HPDE6-E6E7 (cell line): Measurements from ENCODE around the gene FILIP1L.
"Not testable (repeated sequence)": the region's sequence is repeated elsewhere in the genome, so short reads cannot be mapped to it uniquely, and the experiment has no call there.

Source experiments
- DNase-seq: peaks from one replicate; pipeline ENCODE4 v3.0.0; 2011; ENCODE audit warnings: missing footprints; ENCODE audit errors: extremely low spot score

The FILIP1L gene

DNA sequence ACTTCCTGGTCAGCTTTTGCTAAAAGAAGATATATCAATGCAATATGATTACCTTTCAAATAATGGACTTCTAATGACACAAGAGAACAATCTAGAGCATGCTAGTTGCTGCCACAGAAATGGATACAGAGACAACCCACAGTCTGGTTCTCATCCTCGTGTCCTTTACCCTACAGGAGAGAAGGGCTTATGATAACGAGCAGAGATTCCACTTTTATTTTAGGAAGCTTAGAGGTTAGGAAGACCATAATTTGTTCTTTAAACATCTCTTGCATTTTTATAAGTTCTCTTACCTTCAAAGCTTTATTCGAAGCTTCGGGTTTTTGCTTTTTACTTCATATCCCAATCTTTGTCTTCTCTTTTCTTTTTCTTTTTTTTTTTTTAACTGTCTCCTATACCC lies 39.1 kb downstream of the FILIP1L start:
- no peak for DNase-seq

DNA sequence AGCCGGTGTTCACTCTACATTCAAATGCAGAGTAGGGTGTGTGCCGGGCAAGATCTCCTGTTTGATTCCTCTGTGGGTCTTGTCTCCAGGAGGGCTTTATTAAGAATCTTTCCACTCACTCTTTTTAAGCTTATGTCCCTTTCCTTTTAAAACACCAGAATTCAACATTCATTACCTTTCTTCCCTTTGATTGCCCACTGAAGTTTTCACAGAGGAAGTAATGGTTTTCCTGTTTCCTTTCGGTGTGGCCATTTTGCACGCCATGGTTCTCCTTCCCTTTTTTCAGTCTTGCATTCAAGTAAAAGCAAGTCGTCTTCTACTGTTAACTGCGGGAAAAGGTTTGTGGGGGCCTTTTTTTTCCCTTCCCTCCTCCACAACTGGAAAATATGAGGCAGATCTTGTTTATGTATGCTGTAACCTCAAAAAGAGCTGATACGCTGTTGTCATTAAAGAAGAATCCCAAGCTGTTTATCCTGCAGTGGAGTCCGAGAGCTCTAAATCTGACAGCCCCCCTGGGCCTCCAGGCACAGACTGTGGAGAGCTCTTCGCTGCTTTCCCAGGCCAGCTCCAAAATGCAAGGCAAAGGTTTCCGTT lies 40.5 kb downstream of the FILIP1L start:
- DNase-seq, result no peak

DNA sequence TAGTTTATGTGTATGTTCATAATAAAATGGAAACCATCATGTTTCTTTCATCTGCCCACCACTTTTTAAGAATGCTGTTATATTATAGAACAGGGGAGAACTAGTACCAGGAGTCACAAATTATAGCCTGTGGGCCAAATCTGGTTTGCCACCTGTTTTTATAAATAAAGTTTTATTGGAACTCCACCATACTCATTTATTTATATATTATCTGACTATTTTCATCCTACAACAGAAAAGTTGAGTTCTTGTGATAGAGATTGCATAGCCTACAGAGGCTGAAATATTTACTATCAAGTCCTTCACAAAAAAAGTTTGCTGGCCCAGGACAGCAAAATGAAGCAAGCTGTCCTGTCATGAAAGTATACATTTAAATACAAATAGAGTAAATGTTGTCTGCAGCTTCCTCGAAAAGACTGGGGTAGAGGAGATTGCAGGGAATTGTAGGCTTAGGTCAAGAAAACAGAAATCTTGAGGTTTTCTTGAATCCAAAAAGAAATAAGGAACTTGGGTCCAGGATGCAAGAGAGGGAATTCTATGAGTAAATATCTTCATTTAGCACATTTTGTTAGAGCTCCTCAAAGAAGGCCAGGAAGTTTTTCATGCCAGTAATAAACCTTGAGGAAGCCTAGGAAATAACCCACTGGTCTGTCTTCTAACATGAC lies 41.1 kb downstream of the FILIP1L start:
- no peak for DNase-seq

DNA sequence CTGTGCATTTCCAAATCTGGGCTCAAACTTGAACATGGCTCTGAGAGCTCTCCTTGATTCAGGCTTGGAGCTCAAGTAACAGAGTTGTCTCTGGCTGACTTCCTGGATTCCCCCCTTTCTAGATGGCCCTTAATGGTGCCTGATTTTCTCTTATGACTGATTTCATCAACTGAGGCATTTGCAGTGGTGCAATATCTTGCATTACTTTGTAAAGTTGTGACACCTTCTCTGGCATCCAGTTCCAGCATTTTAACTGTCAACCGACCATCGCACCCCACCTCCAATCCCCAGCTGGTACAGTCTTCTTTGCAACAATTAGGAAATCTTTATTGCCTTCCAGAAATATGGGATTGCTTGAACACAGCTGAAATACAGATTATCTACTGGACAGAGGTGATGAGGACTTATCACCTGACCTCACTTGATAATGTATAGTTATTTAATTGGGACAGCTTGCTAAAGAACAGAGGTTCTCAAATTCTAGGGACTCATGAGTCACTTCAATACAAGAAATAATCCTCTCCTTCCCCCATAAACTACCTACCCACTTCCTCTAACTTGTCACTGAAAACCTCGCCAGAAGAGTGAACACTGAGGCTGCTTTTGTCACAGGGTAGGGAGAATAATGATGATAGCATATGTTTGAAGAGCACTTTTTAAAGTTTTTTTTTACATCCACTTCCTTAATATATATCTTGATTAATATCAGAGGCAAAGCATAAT lies 41.8 kb downstream of the FILIP1L start:
- DNase-seq, result no peak

DNA sequence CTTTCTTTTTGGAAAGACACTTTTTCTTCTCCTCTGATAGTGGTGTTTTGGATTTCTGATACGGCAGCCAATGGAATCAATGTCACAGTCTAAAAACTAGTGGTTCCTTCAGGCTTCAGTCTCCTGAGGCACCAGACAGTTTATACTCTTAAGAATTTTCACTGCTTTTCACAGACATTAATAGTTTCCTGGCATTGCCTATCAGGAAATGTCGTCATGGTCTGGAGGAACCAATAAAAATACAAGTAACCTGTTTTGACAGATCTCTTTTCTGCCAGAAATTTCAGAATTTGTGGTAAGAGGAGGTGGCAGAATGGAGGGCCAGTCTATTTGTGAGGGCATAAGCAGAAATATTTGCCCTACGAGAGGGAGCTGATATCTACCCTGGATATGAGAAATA lies 44.8 kb downstream of the FILIP1L start:
- no peak for DNase-seq

DNA sequence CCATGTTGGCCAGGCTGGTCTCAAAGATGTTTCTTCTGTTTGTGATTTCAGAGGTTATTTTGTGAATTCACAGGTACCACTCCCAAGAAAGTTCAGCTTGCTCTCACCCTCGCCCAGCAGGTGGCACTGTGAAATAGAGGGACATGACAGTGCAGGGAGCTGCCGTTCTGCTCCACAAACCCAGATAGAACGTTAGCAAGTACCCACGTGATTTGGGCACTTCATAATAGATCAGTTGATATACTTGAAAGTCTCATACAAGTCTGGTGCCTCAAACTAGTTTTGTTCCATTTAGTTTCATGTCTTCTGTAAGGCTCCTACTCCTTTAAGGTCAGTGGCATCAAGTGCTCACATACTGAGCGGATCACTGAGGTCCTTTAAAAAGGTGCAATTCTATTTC lies 45.5 kb downstream of the FILIP1L start:
- DNase-seq, result peak; percentile 48

DNA sequence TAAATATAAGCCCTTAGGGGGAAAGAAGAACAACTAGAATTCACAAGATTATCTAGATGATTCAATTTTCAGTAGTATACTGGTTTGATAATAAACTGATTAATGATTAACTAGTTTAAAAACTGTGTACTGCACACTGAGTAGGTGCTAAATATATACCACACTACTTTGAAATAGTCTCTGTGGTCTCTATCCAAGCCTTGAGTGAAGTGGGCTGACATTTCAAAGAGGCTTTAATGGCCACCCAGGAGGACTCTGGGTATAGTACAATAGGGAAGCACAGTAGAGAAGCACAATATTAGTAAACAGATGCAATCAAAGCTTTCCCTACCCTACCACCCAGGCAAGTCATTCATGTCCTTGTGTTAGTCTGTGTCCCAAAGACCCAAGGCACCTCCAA lies 46.7 kb downstream of the FILIP1L start:
- DNase-seq, result no peak

DNA sequence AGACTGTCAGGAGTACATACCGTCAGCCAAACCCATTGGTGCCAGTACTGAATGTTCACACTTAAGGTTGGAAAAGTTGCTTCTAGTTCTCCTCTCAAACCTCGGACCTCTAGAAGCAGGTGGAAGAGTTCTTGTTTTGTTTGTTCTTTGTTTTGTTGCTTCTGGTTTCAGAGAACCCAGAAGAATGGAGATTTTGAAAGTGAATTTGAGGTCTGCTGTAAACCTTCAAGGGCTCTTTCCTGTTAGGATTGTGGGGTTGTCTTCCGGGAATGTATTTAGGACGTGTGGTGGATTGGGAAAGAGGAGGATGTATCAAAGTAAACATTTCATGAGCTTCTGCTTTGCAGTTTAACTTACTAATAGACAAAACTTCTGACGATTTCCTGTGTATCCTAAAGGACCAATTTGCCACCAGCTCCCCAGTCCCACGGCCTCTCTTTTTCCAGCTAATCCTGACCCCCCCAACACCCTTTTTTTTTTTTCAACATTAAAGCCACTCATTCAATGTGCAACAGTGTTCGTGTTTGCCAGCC lies 50.3 kb downstream of the FILIP1L start:
- DNase-seq, result no peak

DNA sequence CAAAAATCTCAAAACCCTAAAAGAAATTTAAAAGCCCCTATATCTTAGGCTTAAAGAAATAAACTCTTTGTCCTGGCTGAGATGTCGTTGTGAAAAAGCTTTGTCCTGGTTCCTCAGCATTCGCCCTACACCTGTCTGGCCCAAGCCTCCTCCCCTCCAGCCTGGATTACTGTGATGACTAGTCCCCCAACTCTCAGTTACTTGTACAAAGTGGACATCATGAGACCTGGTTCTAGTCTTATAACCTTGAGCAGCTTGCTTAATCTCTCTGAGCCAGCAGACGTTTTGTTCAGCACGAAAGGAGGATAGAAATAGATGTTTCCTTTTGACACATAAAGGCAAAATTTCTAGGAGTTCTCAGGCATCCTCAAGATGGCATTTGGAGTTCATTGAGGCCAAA lies 51.6 kb downstream of the FILIP1L start:
- DNase-seq, result no peak

DNA sequence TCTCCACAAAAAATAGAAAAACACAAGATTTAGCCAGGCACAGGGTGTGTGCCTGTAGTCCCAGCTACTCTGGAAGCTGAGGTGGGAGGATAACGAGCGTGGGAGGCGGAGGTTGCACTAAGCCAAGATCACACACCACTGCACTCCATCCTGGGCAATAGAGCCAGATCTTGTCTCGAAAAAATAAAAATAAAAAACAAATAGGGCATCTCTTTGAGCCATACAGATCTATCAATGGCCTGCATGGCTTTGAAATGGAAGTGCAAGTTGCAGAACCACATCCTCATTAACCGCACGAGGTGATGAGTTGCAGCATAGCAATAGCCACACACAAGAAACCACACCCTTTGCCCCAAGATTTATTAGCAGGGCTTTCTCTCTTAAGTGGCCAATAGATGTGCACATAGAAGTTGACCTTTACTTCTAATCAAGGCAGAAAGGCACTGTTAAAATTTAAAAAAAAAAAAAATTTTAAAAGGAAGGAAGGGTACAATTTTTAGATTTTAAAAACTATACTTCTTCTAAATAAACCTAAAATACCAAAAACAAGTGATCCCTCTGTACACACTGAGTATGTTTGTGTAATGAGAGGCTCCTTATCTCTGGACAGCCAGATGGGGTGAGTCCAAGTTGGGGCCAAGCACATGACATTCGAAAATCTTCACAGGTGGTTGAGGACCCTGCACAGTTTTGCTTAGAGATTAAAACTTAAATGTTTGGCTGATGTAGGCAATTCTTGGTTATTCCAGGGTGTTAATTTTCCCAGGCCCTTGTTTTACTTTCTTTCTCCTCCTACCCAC lies 53.4 kb downstream of the FILIP1L start:
- DNase-seq, result no peak

DNA sequence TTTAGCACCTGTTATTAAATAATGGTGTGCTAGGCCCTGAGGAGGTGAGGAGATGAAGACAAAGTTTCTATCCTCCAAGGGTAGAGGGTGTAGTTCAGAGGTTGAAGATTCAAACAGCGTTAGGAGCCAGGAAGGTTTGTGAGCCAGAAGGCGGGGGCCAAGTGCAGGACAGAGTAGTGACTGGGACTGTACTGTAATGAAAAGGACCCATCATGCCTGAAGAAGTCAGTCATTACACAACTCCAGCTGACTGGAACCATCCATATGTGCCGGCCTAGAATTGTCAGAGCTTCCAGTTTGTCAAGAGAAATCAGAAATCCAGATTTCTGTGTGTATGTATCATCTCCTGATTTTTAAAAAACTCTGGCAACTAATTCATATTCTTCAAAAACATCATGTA lies 54.8 kb downstream of the FILIP1L start:
- DNase-seq, result no peak

DNA sequence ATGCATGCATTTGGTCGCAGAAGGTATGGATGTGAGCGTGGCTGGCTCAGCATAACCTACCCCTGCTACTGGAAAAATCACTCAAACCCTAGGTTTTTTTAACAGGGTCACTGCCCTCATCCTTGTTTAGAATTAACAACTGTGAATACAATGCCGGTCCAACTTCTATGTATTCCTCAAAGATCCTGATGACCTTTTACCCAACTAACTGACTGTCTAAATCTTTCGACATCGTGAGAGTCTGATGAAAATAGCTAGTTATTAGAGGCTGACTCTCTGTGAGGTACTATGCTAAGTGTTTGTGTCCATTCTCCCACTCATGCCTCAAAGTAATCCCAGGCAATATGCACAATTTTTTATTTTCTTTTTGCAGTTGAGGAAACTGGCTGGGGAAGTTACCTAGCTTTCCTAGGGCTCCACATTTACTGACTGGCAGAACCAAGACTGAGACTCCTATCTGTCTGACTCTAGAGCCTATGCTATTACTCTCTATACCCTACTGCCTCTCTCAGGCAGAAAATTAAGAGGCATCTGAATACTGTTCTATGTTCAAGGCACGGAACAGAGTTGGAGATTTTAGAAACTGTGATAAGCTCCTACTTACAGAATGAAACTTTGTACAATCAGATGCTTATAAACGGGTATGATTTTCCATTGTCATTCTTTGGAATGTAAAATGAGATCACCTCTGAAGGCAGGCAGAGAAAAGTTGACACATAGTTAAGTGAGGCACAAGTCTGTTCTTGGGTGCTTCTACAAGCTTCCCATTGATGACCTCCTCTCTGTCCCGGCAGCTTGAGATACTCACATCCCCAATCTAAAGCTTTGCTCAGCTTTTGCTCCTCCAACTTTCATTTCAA lies 56.4 kb downstream of the FILIP1L start:
- DNase-seq, result no peak

DNA sequence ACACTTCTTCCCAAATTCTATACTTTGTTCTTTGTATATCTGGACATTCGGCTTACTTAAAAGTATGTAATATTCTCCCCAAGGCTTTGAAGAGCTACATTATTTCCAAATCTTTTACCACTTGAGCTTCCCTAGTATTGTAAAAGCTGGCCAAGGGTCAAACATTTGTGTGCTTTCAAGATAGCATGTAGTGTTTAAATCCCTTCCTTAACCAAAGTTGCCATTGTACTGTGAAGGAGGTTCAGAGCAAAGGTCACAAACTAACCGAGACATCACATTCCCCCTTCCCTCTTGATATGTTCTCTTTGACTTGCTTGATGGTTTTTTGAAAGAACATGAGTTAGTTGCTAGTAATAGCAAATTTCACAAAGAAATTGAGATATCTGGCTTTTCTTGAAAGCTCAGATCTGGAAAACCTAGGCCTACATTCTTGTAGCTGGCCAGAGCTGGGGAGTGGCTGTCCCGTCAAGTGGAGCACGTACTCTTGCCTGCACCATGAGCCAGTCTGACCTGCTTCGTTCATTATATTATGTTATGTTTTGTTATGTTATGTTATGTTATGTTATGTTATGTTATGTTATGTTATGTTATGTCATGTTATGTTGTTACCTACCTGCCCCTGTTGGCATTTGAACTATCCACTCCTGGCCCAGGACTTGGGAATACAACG lies 60.2 kb downstream of the FILIP1L start:
- DNase-seq, result no peak

DNA sequence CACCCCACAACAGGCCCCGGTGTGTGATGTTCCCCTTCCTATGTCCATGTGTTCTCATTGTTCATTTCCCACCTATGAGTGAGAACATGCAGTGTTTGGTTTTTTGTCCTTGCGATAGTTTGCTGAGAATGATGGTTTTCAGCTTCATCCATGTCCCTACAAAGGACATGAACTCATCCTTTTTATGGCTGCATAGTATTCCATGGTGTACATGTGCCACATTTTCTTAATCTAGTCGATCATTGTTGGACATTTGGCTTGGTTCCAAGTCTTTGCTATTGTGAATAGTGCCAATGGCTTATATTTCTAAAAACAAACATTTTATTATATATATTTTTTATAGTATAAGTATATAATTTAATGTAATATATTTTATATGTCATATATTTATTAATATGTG lies 62.8 kb downstream of the FILIP1L start:
- not testable (repeated sequence) for DNase-seq

DNA sequence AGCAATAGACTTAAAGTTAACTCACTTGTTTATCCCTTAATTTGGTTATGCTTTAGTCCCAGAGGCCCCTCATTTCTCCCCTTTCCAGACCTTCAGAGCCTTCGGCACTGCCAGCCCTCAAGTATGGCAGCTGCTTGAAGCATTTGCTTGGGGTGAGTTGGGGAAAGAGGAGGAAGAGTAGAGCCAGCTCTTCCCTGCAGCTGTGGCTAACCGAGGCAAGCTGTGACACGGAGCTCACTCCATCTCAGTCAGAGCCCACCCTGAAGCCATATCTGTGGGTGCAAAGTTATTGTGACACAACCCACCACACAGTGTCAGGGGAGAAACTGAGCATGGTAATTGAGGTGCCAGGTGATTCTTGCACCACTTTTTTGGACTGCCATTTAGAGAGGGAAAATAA lies 66.1 kb downstream of the FILIP1L start:
- DNase-seq, result no peak

DNA sequence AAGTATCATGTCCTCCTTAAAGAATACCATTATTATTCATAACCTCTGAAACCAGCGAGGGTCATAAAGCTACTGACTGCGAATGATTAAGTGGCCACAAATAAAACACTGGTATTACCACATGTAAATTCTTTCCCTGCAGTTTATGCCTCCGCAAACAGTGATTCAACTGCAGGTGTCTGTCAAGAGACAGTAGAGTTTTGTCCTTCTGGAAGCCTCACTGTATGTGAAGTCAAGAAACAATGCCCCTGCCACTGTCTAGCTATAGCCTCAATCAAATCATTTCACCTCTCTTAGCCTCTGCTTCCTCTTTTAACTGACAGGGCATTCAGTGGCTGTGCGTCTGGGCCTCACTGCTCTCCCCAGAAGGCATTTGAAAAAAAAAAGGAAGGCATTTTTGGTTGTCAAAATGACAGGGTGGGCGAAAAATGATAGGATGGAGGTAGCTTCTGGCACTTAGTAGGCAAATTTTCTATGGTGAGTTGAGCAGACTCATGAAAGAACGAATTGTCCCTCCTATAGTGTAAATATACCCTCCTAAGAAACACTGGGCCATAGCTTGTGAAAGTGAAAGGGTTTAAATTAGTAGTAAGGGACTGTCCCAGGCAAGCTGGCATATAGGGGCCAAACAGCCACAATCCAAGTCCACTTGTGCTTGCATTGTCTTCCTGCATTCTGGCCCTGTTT lies 66.7 kb downstream of the FILIP1L start:
- DNase-seq, result peak; percentile 52

DNA sequence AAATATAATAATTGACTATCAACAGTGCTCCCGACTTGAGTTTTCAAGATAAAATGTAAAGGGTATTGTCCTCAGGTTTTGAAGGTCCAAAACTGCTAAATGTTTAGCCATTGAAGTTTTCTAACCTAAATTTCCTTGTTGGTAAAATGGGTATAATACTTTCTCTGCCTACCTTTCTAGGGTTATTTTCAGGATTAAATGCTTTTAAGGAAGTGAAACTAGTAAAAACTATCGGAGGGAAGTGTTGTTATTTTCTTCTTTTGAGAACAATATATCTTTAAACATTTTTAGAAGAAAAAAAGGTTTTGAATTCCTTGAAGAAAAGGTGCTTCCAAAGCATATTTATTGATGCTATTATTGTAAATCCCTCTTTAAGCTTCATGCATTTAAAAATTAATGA lies 67.3 kb downstream of the FILIP1L start:
- no peak for DNase-seq

DNA sequence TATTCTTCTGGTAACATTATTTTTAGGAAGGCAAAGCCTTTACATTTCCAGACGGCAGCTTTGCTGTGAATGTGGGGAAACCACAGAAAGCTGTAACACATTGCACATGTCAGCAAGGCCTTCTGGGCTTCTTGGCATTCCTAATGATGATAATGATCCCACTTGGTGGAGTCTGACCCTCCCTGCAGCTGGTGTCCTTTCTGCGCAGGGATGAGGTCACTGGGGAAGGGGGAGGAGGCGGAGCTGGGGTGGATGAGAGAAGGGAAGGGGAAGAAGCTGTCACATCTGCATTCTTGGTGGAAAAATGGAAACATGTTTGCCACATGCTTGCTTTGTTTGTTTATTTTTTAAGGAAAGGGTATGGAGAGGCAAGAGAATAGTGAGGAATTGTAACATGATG lies 68.6 kb downstream of the FILIP1L start:
- no peak for DNase-seq

DNA sequence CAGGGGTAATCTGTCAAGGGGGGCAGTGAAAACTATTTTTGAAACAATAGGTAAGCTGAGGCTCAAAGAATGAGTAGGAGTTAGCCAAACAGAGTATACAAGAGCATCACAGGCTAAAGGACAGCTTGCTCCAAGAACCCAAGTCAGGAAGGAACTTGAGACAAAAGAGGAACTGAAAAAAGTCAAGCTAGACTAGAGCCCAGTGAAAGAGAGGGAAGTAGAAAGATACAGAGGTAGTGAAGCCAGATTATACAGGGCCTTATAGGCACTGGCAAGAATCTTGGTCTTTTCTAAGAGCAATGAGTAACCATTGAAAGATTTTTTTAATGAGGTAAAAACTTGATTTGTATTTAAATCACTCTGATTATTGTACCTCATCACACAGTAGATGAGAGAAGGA lies 69.9 kb downstream of the FILIP1L start:
- DNase-seq, result no peak

DNA sequence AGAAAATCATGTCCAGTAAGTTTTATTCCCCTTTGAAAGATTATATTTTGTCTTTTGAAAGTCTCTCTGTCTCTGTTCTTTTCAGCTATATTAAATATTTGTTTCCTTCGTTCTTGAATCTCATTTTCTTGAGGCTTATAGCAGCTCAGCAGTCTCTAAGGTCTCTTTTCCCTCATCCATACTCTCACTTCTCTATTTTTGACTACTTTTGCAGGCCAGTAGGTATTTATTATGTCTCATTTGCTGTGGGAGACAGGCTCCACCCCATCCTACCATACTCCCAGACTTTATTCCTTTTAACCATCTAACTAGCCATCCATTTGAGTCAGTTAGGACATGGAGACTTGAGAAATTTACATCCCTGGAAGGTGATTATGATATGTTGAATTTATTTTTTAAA lies 71.0 kb downstream of the FILIP1L start:
- no peak for DNase-seq
